ENCODE data around the gene EDDM13.

EDDM13 gene

DNA sequence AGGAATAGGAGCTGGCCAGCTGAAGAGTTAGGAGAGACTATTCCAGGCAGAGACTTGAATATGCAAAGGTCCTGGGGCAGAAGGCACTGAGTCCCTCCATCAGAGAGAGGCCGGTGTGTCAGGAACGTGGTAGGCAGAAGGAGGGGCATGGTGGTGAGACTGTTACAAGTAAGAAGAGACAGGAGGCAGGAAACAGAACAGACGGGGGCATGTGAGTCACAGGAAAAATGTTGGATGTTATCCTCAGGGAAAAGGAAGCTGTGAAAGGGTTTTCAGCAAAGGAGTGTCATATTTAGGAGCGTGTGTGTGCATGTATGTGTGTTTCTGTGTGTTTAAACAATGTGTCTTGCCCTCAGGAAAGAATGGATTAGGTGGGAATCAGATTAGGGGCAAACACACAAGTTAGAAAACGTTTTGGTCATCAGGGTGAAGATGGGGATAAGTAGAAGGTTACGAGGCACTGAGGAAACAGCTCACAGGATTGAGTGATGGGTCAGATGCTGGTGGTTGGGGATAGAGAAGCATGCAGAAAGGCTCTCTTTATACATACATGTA, 1.1 kb downstream of the EDDM13 start:
- TF ChIP-seq, protein P1, sequence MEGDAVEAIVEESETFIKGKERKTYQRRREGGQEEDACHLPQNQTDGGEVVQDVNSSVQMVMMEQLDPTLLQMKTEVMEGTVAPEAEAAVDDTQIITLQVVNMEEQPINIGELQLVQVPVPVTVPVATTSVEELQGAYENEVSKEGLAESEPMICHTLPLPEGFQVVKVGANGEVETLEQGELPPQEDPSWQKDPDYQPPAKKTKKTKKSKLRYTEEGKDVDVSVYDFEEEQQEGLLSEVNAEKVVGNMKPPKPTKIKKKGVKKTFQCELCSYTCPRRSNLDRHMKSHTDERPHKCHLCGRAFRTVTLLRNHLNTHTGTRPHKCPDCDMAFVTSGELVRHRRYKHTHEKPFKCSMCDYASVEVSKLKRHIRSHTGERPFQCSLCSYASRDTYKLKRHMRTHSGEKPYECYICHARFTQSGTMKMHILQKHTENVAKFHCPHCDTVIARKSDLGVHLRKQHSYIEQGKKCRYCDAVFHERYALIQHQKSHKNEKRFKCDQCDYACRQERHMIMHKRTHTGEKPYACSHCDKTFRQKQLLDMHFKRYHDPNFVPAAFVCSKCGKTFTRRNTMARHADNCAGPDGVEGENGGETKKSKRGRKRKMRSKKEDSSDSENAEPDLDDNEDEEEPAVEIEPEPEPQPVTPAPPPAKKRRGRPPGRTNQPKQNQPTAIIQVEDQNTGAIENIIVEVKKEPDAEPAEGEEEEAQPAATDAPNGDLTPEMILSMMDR (IDR thresholded peaks at IDR 0.05; ENCODE audit: borderline replicate concordance, insufficient read depth, low read depth, low read length): no peak
- no peak overlapping the region for H3K4me3 ChIP-seq (ENCODE audit: low read depth, low read length)

DNA sequence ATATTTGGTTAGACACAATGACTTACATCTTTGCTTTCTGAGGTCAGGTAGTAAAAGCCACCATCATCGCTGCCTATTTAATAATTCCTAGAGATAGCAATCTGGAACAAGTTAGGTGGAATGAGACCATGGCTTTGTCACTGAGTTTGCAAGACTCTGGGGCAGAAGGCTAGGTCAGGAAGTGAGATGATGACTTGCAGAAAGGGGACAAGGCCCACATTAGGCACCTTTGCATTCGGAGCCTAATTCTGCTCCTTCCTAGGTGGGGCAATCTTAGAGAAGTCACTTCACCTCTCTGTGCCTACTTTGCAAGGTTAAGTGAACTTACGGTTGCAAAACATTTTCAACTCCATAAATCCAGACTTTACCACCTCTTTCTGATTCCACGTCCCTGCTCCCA, 10.3 kb downstream of the EDDM13 start:
- H3K4me3 ChIP-seq (ENCODE audit: low read depth, low read length): no peak overlapping the region
- TF ChIP-seq, protein P1 (IDR thresholded peaks at IDR 0.05; ENCODE audit: borderline replicate concordance, insufficient read depth, low read depth, low read length): no peak

DNA sequence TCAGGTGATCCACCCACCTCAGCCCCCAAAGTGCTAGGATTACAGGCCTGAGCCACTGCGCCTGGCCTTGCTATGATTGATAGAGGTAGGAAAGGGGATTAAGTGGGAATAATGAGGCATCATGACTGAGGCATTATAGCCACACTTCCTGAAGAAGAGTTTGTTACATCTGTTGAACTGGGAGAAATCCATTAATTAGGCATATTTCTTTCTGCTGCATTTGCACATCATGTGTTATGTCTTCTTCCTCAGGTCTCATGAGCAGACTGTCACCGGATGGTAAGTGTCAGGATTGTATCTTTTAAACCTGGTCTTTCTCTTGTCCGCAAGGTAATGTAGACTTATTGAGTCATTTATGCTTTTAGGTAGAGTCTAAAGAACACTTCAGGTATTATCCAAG, 12.2 kb downstream of the EDDM13 start:
- no peak overlapping the region for H3K4me3 ChIP-seq (ENCODE audit: low read depth, low read length)
- TF ChIP-seq, protein P1 (IDR thresholded peaks at IDR 0.05; ENCODE audit: borderline replicate concordance, insufficient read depth, low read depth, low read length): no peak

DNA sequence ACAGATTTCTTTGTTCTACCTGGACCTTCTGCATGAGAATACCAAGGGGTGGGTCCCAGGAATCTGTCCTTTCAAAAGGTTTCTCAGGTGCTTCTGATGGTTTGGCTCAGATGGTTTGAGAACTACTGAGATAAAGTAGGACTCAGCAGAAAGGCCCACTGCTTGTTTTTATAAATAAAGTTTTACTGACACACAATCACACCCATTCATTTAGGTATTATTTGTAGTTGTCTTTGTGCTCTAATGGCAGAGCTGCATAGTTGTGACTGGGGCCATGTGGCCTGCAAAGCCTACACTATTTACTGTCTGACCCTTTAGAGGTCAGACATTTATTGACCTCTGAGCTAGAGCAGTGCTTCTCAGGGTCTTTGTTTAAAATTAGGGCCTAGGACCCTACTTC, 17.6 kb downstream of the EDDM13 start:
- no peak overlapping the region for H3K4me3 ChIP-seq (ENCODE audit: low read depth, low read length)
- TF ChIP-seq, protein P1 (IDR thresholded peaks at IDR 0.05; ENCODE audit: borderline replicate concordance, insufficient read depth, low read depth, low read length): no peak

DNA sequence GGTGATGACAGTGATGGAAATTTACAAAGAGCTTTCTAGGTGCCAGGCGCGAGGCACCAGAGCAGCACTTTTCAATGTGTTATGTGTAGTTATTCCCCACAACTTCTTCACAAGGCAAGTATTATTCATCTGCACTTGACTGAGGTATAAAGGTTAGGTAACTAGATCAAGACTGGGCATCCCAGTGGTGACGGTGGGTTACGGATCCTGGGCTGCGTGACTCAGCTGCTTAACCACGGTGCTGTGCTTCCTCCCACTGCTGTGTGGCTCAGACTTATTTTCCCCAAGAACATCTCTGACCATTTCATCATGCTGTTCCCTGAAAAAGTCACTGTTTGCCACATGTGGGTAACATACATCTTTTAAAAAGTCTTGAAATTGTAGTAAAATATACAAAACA, 19.3 kb downstream of the EDDM13 start:
- no peak overlapping the region for H3K4me3 ChIP-seq (ENCODE audit: low read depth, low read length)
- TF ChIP-seq, protein P1 (IDR thresholded peaks at IDR 0.05; ENCODE audit: borderline replicate concordance, insufficient read depth, low read depth, low read length): no peak

DNA sequence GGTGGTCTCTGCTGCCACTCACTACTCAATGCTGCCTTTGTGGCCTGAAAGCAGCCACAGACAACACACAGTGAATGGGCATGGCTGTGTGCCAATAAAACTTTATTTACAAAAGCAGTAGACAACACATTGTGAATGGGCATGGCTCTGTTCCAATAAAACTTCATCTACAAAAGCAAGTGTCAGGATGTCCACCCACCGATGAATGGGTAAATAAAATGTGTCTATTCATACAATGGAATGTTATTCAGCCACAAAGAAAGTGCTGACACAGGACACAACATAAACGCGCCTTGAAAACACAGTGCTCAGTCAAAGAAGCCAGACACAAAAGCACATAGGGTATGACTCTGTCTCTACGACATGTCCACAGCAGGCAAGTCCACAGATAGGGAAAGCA, 22.0 kb downstream of the EDDM13 start:
- H3K4me3 ChIP-seq (ENCODE audit: low read depth, low read length): no peak overlapping the region

More for the DNA sequence above, 22.0 kb downstream of the EDDM13 start:
- TF ChIP-seq, protein P1 (IDR thresholded peaks at IDR 0.05; ENCODE audit: borderline replicate concordance, insufficient read depth, low read depth, low read length): no peak
